Lower lobe of right lung (tissue), 2 donors: ENCODE data around the gene NRXN2. TPM values are rescaled to one million over a fixed set of nuclear protein-coding genes. Genes with fewer than 3 reads are reported as not detected.

Experiments
- ATAC-seq, 2 donors: fragments of 200-7000 bp; cut with Tn5 transposase; one replicate each; pipeline ENCODE4 v1.9.1; 2020 to 2022; ENCODE audit warnings: mild to moderate bottlenecking in 2 of 2, moderate library complexity in 2 of 2
- DNase-seq: peaks from one replicate; pipeline ENCODE4 v3.0.0-alpha.2; 2020
- H3K27ac ChIP-seq: fragments of 200-600 bp; one replicate; pipeline ENCODE4 v1.8.0; 2022
- H3K27me3 ChIP-seq: fragments of 200-600 bp; one replicate; pipeline ENCODE4 v1.8.0; 2022; ENCODE audit warnings: low read depth
- H3K36me3 ChIP-seq: fragments of 200-600 bp; one replicate; pipeline ENCODE4 v1.8.0; 2022; ENCODE audit warnings: mild to moderate bottlenecking
- H3K4me1 ChIP-seq: fragments of 200-600 bp; one replicate; pipeline ENCODE4 v1.8.0; 2022
- H3K4me3 ChIP-seq: fragments of 200-600 bp; one replicate; pipeline ENCODE4 v1.8.0; 2022; ENCODE audit warnings: mild to moderate bottlenecking
- H3K9me3 ChIP-seq: fragments of 200-600 bp; one replicate; pipeline ENCODE4 v1.8.0; 2022
- CTCF ChIP-seq: fragments of 200-600 bp; IDR thresholded peaks from one replicate; pipeline ENCODE4 v1.8.0; 2022; ENCODE audit warnings: antibody characterized with exemption, mild to moderate bottlenecking
- intact Hi-C: fragments of 100-400 bp; cut with DNase I; formaldehyde crosslinking; loops from one replicate; pipeline ENCODE4 v1.11.0; 2022
- total RNA-seq: library from RNA; stranded (reverse); fragmentation: NEBNext Ultra II Directional; extraction: Animal tissue kit (Norgen Biotek cat#: 25700); gene quantifications from one replicate; pipeline ENCODE4 v1.2.1, GENCODE V29; 2021
- donor health status: DM: no; HTN: yes; CAD: no; lungs with severe emphysema.

Gene NRXN2
- total RNA-seq, 1 donor from 2014 or later: 1.7 TPM

GRCh38 chr11:64629796-64630562, 93.0 kb downstream of the NRXN2 start:
- ATAC-seq: no peak
- no peak for TF ChIP-seq CTCF
- Histone ChIP-seq H3K9me3 (no peaks in the 10 kb centered on the region), H3K4me1 (peaks cover 3% of the 10 kb centered on the region), H3K27ac (no peak overlapping the region), H3K4me3 (no peak overlapping the region), H3K36me3 (no peaks in the 10 kb centered on the region), H3K27me3 (peaks cover 17% of the 10 kb centered on the region)
- intact Hi-C loops: no loop called here
- no peak for DNase-seq

GRCh38 chr11:64629103-64629502, 93.9 kb downstream of the NRXN2 start:
- DNase-seq (no peak), ATAC-seq (no peak)

GRCh38 chr11:64628596-64628995, 94.4 kb downstream of the NRXN2 start:
- no peak overlapping the region for H3K27ac ChIP-seq
- H3K9me3 ChIP-seq: no peaks in the 10 kb centered on the region
- no peak overlapping the region for H3K4me3 ChIP-seq
- DNase-seq: no peak
- H3K4me1 ChIP-seq: peaks cover 3% of the 10 kb centered on the region
- no peak for TF ChIP-seq CTCF
- no peaks in the 10 kb centered on the region for H3K36me3 ChIP-seq
- intact Hi-C loops: no loop called here
- no peak for ATAC-seq
- peaks cover 9% of the 10 kb centered on the region for H3K27me3 ChIP-seq

More at GRCh38 chr11:64629103-64629502, 93.9 kb downstream of the NRXN2 start:
- H3K4me1 ChIP-seq: peaks cover 3% of the 10 kb centered on the region
- H3K27ac ChIP-seq: no peak overlapping the region
- no peaks in the 10 kb centered on the region for H3K36me3 ChIP-seq
- intact Hi-C loops: no loop called here
- H3K27me3 ChIP-seq: peaks cover 9% of the 10 kb centered on the region
- H3K4me3 ChIP-seq: no peak overlapping the region
- TF ChIP-seq CTCF: no peak
- no peaks in the 10 kb centered on the region for H3K9me3 ChIP-seq

GRCh38 chr11:64627371-64627770, 95.6 kb downstream of the NRXN2 start:
- intact Hi-C loops: no loop called here
- no peak for TF ChIP-seq CTCF
- ATAC-seq (no peak), DNase-seq (no peak)
- no peak overlapping the region for H3K27ac ChIP-seq
- no peaks in the 10 kb centered on the region for H3K36me3 ChIP-seq
- no peak overlapping the region for H3K4me3 ChIP-seq
- peaks cover 3% of the 10 kb centered on the region for H3K4me1 ChIP-seq
- H3K9me3 ChIP-seq: no peaks in the 10 kb centered on the region
- peaks cover 9% of the 10 kb centered on the region for H3K27me3 ChIP-seq

- intact Hi-C loops: no loop called here
- H3K9me3 ChIP-seq: no peaks in the 10 kb centered on the region
- no peak for DNase-seq
- H3K27ac ChIP-seq: no peak overlapping the region
- peaks cover 3% of the 10 kb centered on the region for H3K4me1 ChIP-seq
- H3K36me3 ChIP-seq: no peaks in the 10 kb centered on the region
- peaks cover 9% of the 10 kb centered on the region for H3K27me3 ChIP-seq
- ATAC-seq: no peak
- TF ChIP-seq CTCF: no peak
- H3K4me3 ChIP-seq: no peak overlapping the region
Measured at GRCh38 chr11:64626637-64627036, 96.4 kb downstream of the NRXN2 start.
